ENCODE measurements around the gene CINP. TPM values are rescaled to one million over a fixed set of nuclear protein-coding genes. Genes with fewer than 3 reads are reported as not detected.

CINP gene
- total RNA-seq, 4 donors from 2014 or later = 28.3 to 35.1 (median 29.4) TPM

DNA sequence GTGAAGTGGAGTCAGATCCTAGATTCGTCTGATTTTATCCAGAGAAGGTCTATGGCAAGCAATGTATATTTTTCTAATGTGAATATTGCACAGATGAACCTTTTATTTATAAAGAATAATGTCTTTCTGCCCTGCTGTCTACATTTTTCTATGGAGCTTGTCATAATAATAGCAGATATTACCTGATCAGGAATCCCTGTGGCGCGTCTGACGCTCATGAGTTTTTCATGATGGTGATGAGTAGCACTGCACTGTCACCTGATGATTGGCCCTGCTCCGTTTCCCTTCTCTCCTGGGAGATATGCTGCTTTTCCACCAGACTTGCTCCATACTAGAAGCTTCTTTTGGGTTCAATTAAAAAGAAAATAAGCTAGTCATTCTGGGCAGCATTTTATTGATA lies 20.5 kb downstream of the CINP start:
- Histone ChIP-seq H3K4me1 (no peaks in the 10 kb centered on the region), H3K4me3 (no peak overlapping the region), H3K9me3 (no peaks in the 10 kb centered on the region), H3K36me3 (peaks cover 97% of the 10 kb centered on the region), H3K27ac (no peak overlapping the region), H3K27me3 (no peaks in the 10 kb centered on the region)
- no peak for DNase-seq (ENCODE audit: low spot score in 2 of 2)
- TF ChIP-seq POLR2AphosphoS5 (IDR thresholded peaks at IDR 0.05) = no peak
- TF ChIP-seq, protein P1, sequence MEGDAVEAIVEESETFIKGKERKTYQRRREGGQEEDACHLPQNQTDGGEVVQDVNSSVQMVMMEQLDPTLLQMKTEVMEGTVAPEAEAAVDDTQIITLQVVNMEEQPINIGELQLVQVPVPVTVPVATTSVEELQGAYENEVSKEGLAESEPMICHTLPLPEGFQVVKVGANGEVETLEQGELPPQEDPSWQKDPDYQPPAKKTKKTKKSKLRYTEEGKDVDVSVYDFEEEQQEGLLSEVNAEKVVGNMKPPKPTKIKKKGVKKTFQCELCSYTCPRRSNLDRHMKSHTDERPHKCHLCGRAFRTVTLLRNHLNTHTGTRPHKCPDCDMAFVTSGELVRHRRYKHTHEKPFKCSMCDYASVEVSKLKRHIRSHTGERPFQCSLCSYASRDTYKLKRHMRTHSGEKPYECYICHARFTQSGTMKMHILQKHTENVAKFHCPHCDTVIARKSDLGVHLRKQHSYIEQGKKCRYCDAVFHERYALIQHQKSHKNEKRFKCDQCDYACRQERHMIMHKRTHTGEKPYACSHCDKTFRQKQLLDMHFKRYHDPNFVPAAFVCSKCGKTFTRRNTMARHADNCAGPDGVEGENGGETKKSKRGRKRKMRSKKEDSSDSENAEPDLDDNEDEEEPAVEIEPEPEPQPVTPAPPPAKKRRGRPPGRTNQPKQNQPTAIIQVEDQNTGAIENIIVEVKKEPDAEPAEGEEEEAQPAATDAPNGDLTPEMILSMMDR (IDR thresholded peaks at IDR 0.05) = no peak
- TF ChIP-seq EP300 (IDR thresholded peaks at IDR 0.05) = no peak
- 91% methylated on average over 5 of the region's 5 CpGs for WGBS

DNA sequence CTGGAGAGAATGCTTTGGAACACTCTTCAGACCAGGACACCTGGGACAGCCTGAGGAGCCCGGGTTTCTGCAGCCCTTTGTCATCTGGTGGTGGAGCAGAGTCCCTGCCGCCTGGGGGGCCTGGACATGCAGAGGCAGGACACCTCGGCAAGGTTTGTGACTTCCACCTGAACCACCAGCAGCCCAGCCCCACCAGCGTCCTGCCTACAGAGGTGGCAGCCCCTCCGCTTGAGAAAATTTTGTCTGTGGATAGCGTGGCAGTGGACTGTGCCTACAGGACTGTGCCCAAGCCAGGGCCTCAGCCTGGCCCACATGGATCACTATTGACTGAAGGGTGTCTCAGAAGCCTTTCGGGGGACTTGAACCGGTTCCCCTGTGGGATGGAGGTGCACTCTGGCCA lies 21.1 kb downstream of the CINP start:
- no peak for DNase-seq (ENCODE audit: low spot score in 2 of 2)
- no peak overlapping the region for H3K4me3 ChIP-seq
- TF ChIP-seq EP300 (IDR thresholded peaks at IDR 0.05) (no peak), POLR2A (IDR thresholded peaks at IDR 0.05) (no peak)
- H3K27ac ChIP-seq = no peak overlapping the region
- H3K4me1 ChIP-seq = no peaks in the 10 kb centered on the region
- 90% methylated on average over 2 of the region's 8 CpGs for WGBS
- peaks cover 97% of the 10 kb centered on the region for H3K36me3 ChIP-seq
- no peaks in the 10 kb centered on the region for H3K27me3 ChIP-seq
- H3K9me3 ChIP-seq = no peaks in the 10 kb centered on the region

GRCh38 chr14:102338724-102339123 lies 24.0 kb downstream of the CINP start:
- Histone ChIP-seq H3K4me1 (no peaks in the 10 kb centered on the region), H3K27me3 (no peaks in the 10 kb centered on the region), H3K36me3 (peaks cover 94% of the 10 kb centered on the region), H3K9me3 (no peaks in the 10 kb centered on the region), H3K4me3 (no peak overlapping the region), H3K27ac (no peak overlapping the region)
- TF ChIP-seq POLR2A (IDR thresholded peaks at IDR 0.05) (no peak), EP300 (IDR thresholded peaks at IDR 0.05) (no peak), POLR2AphosphoS5 (IDR thresholded peaks at IDR 0.05) (no peak)
- TF ChIP-seq, protein P1 (IDR thresholded peaks at IDR 0.05) = no peak
- WGBS = 88% methylated on average over 9 of the region's 9 CpGs
- no peak for DNase-seq (ENCODE audit: low spot score in 2 of 2)

- peaks cover 83% of the 10 kb centered on the region for H3K36me3 ChIP-seq
- H3K4me1 ChIP-seq = no peaks in the 10 kb centered on the region
These were observed 27.5 kb downstream of the CINP start for GRCh38 chr14:102335163-102335562.

GRCh38 chr14:102333795-102334705 lies 28.6 kb downstream of the CINP start:
- no peak overlapping the region for H3K27ac ChIP-seq
- WGBS = 88% methylated on average over 13 of the region's 13 CpGs
- no peak for TF ChIP-seq POLR2A (IDR thresholded peaks at IDR 0.05)
- TF ChIP-seq, protein P1 (IDR thresholded peaks at IDR 0.05) = no peak
- no peak for TF ChIP-seq POLR2AphosphoS5 (IDR thresholded peaks at IDR 0.05)
- no peak for TF ChIP-seq EP300 (IDR thresholded peaks at IDR 0.05)
- H3K4me3 ChIP-seq = no peak overlapping the region
- H3K4me1 ChIP-seq = no peaks in the 10 kb centered on the region
- no peaks in the 10 kb centered on the region for H3K9me3 ChIP-seq
- peaks cover 72% of the 10 kb centered on the region for H3K36me3 ChIP-seq
- no peak for DNase-seq (ENCODE audit: low spot score in 2 of 2)
- no peaks in the 10 kb centered on the region for H3K27me3 ChIP-seq

More at GRCh38 chr14:102335163-102335562, 27.5 kb downstream of the CINP start:
- Histone ChIP-seq H3K27ac (no peak overlapping the region), H3K4me3 (no peak overlapping the region), H3K9me3 (no peaks in the 10 kb centered on the region), H3K27me3 (no peaks in the 10 kb centered on the region)
- TF ChIP-seq EP300 (IDR thresholded peaks at IDR 0.05) = no peak
- TF ChIP-seq, protein P1 (IDR thresholded peaks at IDR 0.05) = no peak
- no peak for TF ChIP-seq POLR2AphosphoS5 (IDR thresholded peaks at IDR 0.05)
- TF ChIP-seq POLR2A (IDR thresholded peaks at IDR 0.05) = no peak
- DNase-seq (ENCODE audit: low spot score in 2 of 2) = no peak
- WGBS = 93% methylated on average over 7 of the region's 7 CpGs

Measured in suprapubic skin (tissue), 4 donors.